ENCODE measurements around the gene LENEP.

- TF ChIP-seq CTCF (IDR thresholded peaks at IDR 0.05) (no peak), POLR2A (IDR thresholded peaks at IDR 0.05) (no peak), POLR2AphosphoS5 (IDR thresholded peaks at IDR 0.05) (peak in 2 of 3 donors; percentile 9 to 39)
Observed at GRCh38 chr1:154971341-154971998, 21.9 kb upstream of the LENEP start.
